Gastroesophageal sphincter (tissue), 3 donors: ENCODE measurements around the gene IKBKE.

Experiments used
- POLR2AphosphoS5 ChIP-seq: sonication (generic); formaldehyde crosslinking; IDR thresholded peaks from one replicate; pipeline ENCODE4 v1.6.1; 2017; ENCODE audit warnings: antibody characterized with exemption
- TF ChIP-seq, protein P1 (sequence below), 4 experiments: fragments of 200-600 bp in 2 of 4; fragments of 450-650 bp in 2 of 4; sonication (generic) in 1 of 4; IDR thresholded peaks; one replicate each; pipeline ENCODE4 v1.5.1; 2017 to 2019; ENCODE audit warnings: antibody characterized with exemption in 4 of 4, mild to moderate bottlenecking in 2 of 4, moderate library complexity in 2 of 4

DNA sequence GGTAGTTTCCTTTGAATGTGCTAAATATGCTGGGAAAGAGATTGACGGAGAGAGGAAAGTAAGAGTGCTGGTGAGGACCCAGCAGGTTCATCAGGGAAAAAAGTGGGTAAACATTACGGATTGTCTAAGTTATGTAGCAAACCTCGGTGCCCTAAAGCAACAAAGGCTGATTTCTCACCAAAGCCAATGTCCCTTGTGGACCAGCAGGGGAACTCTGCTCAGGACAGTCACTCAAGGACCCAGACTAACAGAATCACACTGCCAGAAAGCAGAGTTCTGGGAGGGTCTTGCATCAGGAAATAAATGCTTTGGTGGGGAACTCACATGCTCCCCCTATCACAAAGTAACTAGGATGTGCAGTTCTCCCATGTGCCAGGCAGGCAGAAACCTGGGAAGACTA lies 1.7 kb upstream of the IKBKE start:
- TF ChIP-seq, protein P1, sequence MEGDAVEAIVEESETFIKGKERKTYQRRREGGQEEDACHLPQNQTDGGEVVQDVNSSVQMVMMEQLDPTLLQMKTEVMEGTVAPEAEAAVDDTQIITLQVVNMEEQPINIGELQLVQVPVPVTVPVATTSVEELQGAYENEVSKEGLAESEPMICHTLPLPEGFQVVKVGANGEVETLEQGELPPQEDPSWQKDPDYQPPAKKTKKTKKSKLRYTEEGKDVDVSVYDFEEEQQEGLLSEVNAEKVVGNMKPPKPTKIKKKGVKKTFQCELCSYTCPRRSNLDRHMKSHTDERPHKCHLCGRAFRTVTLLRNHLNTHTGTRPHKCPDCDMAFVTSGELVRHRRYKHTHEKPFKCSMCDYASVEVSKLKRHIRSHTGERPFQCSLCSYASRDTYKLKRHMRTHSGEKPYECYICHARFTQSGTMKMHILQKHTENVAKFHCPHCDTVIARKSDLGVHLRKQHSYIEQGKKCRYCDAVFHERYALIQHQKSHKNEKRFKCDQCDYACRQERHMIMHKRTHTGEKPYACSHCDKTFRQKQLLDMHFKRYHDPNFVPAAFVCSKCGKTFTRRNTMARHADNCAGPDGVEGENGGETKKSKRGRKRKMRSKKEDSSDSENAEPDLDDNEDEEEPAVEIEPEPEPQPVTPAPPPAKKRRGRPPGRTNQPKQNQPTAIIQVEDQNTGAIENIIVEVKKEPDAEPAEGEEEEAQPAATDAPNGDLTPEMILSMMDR (IDR thresholded peaks at IDR 0.05), result peak in 1 of 4 experiments; percentile 1
- no peak for TF ChIP-seq POLR2AphosphoS5
